ENCODE results near the gene GPS1.

GPS1 gene

GRCh38 chr17:82049521-82049971 is 2.2 kb upstream of the GPS1 start:
- TF ChIP-seq GLIS3 (CRISPR knock-in tag; IDR thresholded peaks at IDR 0.05) (no peak), PPARA (CRISPR knock-in tag; IDR thresholded peaks at IDR 0.05; ENCODE audit: borderline replicate concordance) (no peak), TOX (CRISPR knock-in tag; IDR thresholded peaks at IDR 0.05; ENCODE audit: borderline replicate concordance) (no peak), OSR1 (CRISPR knock-in tag; IDR thresholded peaks at IDR 0.05) (no peak), ZFP3 (CRISPR knock-in tag; IDR thresholded peaks at IDR 0.05) (no peak), ZFP30 (CRISPR knock-in tag; IDR thresholded peaks at IDR 0.05) (no peak), ZC3H10 (CRISPR knock-in tag; IDR thresholded peaks at IDR 0.05) (no peak), TCF4 (CRISPR knock-in tag; IDR thresholded peaks at IDR 0.05; ENCODE audit: borderline replicate concordance) (no peak), POU6F1 (CRISPR knock-in tag; IDR thresholded peaks at IDR 0.05; ENCODE audit: borderline replicate concordance, low read depth) (no peak)
- no peak for ATAC-seq

- no peak for ATAC-seq
- TF ChIP-seq PPARA (CRISPR knock-in tag; IDR thresholded peaks at IDR 0.05; ENCODE audit: borderline replicate concordance): no peak
- no peak for TF ChIP-seq GLIS3 (CRISPR knock-in tag; IDR thresholded peaks at IDR 0.05)
- no peak for TF ChIP-seq ZNF70 (CRISPR knock-in tag; IDR thresholded peaks at IDR 0.05)
- no peak for TF ChIP-seq TSHZ2 (CRISPR knock-in tag; IDR thresholded peaks at IDR 0.05)
- no peak for TF ChIP-seq ZC3H10 (CRISPR knock-in tag; IDR thresholded peaks at IDR 0.05)
- no peak for TF ChIP-seq ZNF565 (CRISPR knock-in tag; conservative IDR thresholded peaks at IDR 0.05; ENCODE audit: low read depth)
- TF ChIP-seq CSRNP3 (CRISPR knock-in tag; IDR thresholded peaks at IDR 0.05): no peak
- no peak for TF ChIP-seq ARNTL (CRISPR knock-in tag; IDR thresholded peaks at IDR 0.05; ENCODE audit: borderline replicate concordance, low read depth)
- no peak for TF ChIP-seq OSR1 (CRISPR knock-in tag; IDR thresholded peaks at IDR 0.05)
- TF ChIP-seq ISL1 (CRISPR knock-in tag; IDR thresholded peaks at IDR 0.05): no peak
- TF ChIP-seq POU6F1 (CRISPR knock-in tag; IDR thresholded peaks at IDR 0.05; ENCODE audit: borderline replicate concordance, low read depth): no peak
These were observed 1.4 kb upstream of the GPS1 start for GRCh38 chr17:82050152-82050760.

GRCh38 chr17:82050761-82051641 is 697 bp upstream of the GPS1 start:
- ATAC-seq: peak; percentile 10; the same call in 2 of the 3 replicates
- TF ChIP-seq POU6F1 (CRISPR knock-in tag; IDR thresholded peaks at IDR 0.05; ENCODE audit: borderline replicate concordance, low read depth) (no peak), TSHZ2 (CRISPR knock-in tag; IDR thresholded peaks at IDR 0.05) (peak; percentile 21; the same call in 1 of the 2 replicates)
